Muscle layer of duodenum (tissue), 2 donors: ENCODE measurements around the gene SELENON.
A peak's percentile ranks its signal among the peaks of the same experiment; 100 is the strongest.

Source experiments
- H3K27ac ChIP-seq: one replicate; pipeline ENCODE4 v1.7.0; 2013; ENCODE audit warnings: mild to moderate bottlenecking, low read length
- H3K27me3 ChIP-seq: one replicate; pipeline ENCODE4 v1.7.0; 2013; ENCODE audit warnings: low read depth, mild to moderate bottlenecking, control low read depth, low read length
- H3K36me3 ChIP-seq, 2 donors: one replicate each; pipeline ENCODE4 v1.7.0; 2013; ENCODE audit warnings: low read length in 2 of 2, control low read depth in 1 of 2, mild to moderate bottlenecking in 1 of 2; ENCODE audit not compliant: insufficient read depth in 2 of 2, control insufficient read depth in 1 of 2
- H3K4me1 ChIP-seq, 2 donors: one replicate each; pipeline ENCODE4 v1.7.0; 2013; ENCODE audit warnings: low read length in 2 of 2, mild to moderate bottlenecking in 2 of 2, control low read depth in 1 of 2, moderate library complexity in 1 of 2; ENCODE audit not compliant: insufficient read depth in 2 of 2, control insufficient read depth in 1 of 2
- H3K4me3 ChIP-seq, 2 donors: one replicate each; pipeline ENCODE4 v1.7.0; 2013; ENCODE audit warnings: low read length in 2 of 2, low read depth in 1 of 2, mild to moderate bottlenecking in 1 of 2
- H3K9me3 ChIP-seq, 2 donors: one replicate each; pipeline ENCODE4 v1.7.0; 2013; ENCODE audit warnings: low read length in 2 of 2, control low read depth in 1 of 2, mild to moderate bottlenecking in 1 of 2; ENCODE audit not compliant: control insufficient read depth in 1 of 2
- donor health status: healthy.

The SELENON gene

GRCh38 chr1:25799935-25800702 is at the start of gene SELENON:
Gene SELENON (plus strand): TSS chr1:25800193. CDS start chr1:25800231, 38 bp downstream.
- peaks cover 4 to 52% of the 10 kb centered on the region in 2 donors for H3K4me1 ChIP-seq
- peak within 1 kb of the TSS; percentile 58 to 64 for H3K4me3 ChIP-seq

GRCh38 chr1:25750923-25751605 is 48.9 kb upstream of the SELENON start:
- Histone ChIP-seq H3K27ac (no peak overlapping the region), H3K36me3 (peaks cover 0 to 16% of the 10 kb centered on the region in 2 donors), H3K4me1 (peaks cover 0 to 6% of the 10 kb centered on the region in 2 donors), H3K4me3 (no peak overlapping the region), H3K9me3 (no peaks in the 10 kb centered on the region), H3K27me3 (no peaks in the 10 kb centered on the region)

More at GRCh38 chr1:25799935-25800702, at the start of gene SELENON:
- Histone ChIP-seq H3K36me3 (peaks cover 0 to 2% of the 10 kb centered on the region in 2 donors), H3K27me3 (no peaks in the 10 kb centered on the region), H3K9me3 (no peaks in the 10 kb centered on the region), H3K27ac (peak within 1 kb of the TSS; percentile 39)

- Histone ChIP-seq H3K4me1 (no peaks in the 10 kb centered on the region), H3K27ac (no peak overlapping the region)
These were observed 45.4 kb upstream of the SELENON start for GRCh38 chr1:25754470-25755181.

GRCh38 chr1:25755475-25756125 is 44.4 kb upstream of the SELENON start:
- no peaks in the 10 kb centered on the region for H3K4me1 ChIP-seq
- H3K9me3 ChIP-seq = no peaks in the 10 kb centered on the region
- H3K27me3 ChIP-seq = no peaks in the 10 kb centered on the region
- H3K36me3 ChIP-seq = peaks cover 6 to 23% of the 10 kb centered on the region in 2 donors
- H3K4me3 ChIP-seq = no peak overlapping the region
- no peak overlapping the region for H3K27ac ChIP-seq

More at GRCh38 chr1:25754470-25755181, 45.4 kb upstream of the SELENON start:
- Histone ChIP-seq H3K4me3 (no peak overlapping the region), H3K36me3 (peaks cover 6 to 20% of the 10 kb centered on the region in 2 donors), H3K9me3 (no peaks in the 10 kb centered on the region), H3K27me3 (no peaks in the 10 kb centered on the region)

GRCh38 chr1:25756215-25756614 is 43.8 kb upstream of the SELENON start:
- H3K4me1 ChIP-seq = no peaks in the 10 kb centered on the region
- no peaks in the 10 kb centered on the region for H3K9me3 ChIP-seq
- H3K27ac ChIP-seq = no peak overlapping the region
- no peak overlapping the region for H3K4me3 ChIP-seq
- H3K36me3 ChIP-seq = peaks cover 6 to 22% of the 10 kb centered on the region in 2 donors
- H3K27me3 ChIP-seq = no peaks in the 10 kb centered on the region

- Histone ChIP-seq H3K4me3 (no peak overlapping the region), H3K4me1 (no peaks in the 10 kb centered on the region), H3K9me3 (no peaks in the 10 kb centered on the region), H3K36me3 (peaks cover 6 to 16% of the 10 kb centered on the region in 2 donors), H3K27ac (no peak overlapping the region), H3K27me3 (no peaks in the 10 kb centered on the region)
These were observed 42.7 kb upstream of the SELENON start for GRCh38 chr1:25757151-25757845.

- H3K4me3 ChIP-seq = no peak overlapping the region
- no peaks in the 10 kb centered on the region for H3K9me3 ChIP-seq
- H3K4me1 ChIP-seq = no peaks in the 10 kb centered on the region
- H3K27ac ChIP-seq = no peak overlapping the region
- peaks cover 6 to 16% of the 10 kb centered on the region in 2 donors for H3K36me3 ChIP-seq
- no peaks in the 10 kb centered on the region for H3K27me3 ChIP-seq
These were observed 42.2 kb upstream of the SELENON start for GRCh38 chr1:25757846-25758185.

GRCh38 chr1:25758466-25759070 is 41.4 kb upstream of the SELENON start:
- peaks cover 6 to 16% of the 10 kb centered on the region in 2 donors for H3K36me3 ChIP-seq
- H3K9me3 ChIP-seq = no peaks in the 10 kb centered on the region
- H3K4me3 ChIP-seq = no peak overlapping the region
- no peaks in the 10 kb centered on the region for H3K27me3 ChIP-seq
- no peak overlapping the region for H3K27ac ChIP-seq
- H3K4me1 ChIP-seq = no peaks in the 10 kb centered on the region

GRCh38 chr1:25760122-25760719 is 39.8 kb upstream of the SELENON start:
- Histone ChIP-seq H3K4me3 (no peak overlapping the region), H3K27me3 (no peaks in the 10 kb centered on the region), H3K27ac (no peak overlapping the region), H3K9me3 (no peaks in the 10 kb centered on the region), H3K36me3 (peaks cover 6 to 22% of the 10 kb centered on the region in 2 donors), H3K4me1 (no peaks in the 10 kb centered on the region)

- H3K27ac ChIP-seq = no peak overlapping the region
- H3K4me1 ChIP-seq = no peaks in the 10 kb centered on the region
- peaks cover 6 to 22% of the 10 kb centered on the region in 2 donors for H3K36me3 ChIP-seq
- no peaks in the 10 kb centered on the region for H3K9me3 ChIP-seq
- no peak overlapping the region for H3K4me3 ChIP-seq
- H3K27me3 ChIP-seq = no peaks in the 10 kb centered on the region
These were observed 39.1 kb upstream of the SELENON start for GRCh38 chr1:25760871-25761270.
